ENCODE data around the gene PRAME. TPM values are rescaled to one million over a fixed set of nuclear protein-coding genes. Genes with fewer than 3 reads are reported as not detected.

Gene PRAME
- total RNA-seq, 1 donor from 2014 or later = not detected

GRCh38 chr22:22546490-22546889 lies 12.6 kb downstream of the PRAME start:
- Histone ChIP-seq H3K4me1 (no peaks in the 10 kb centered on the region), H3K27me3 (ENCODE audit: low read depth) (peaks cover 79% of the 10 kb centered on the region), H3K36me3 (no peaks in the 10 kb centered on the region), H3K4me3 (no peak overlapping the region), H3K27ac (replicated peaks) (no peak overlapping the region), H3K9me3 (replicated peaks) (no peaks in the 10 kb centered on the region)
- intact Hi-C loops (cut with micrococcal nuclease) = no loop called here
- no peak for DNase-seq
- TF ChIP-seq, protein P1, sequence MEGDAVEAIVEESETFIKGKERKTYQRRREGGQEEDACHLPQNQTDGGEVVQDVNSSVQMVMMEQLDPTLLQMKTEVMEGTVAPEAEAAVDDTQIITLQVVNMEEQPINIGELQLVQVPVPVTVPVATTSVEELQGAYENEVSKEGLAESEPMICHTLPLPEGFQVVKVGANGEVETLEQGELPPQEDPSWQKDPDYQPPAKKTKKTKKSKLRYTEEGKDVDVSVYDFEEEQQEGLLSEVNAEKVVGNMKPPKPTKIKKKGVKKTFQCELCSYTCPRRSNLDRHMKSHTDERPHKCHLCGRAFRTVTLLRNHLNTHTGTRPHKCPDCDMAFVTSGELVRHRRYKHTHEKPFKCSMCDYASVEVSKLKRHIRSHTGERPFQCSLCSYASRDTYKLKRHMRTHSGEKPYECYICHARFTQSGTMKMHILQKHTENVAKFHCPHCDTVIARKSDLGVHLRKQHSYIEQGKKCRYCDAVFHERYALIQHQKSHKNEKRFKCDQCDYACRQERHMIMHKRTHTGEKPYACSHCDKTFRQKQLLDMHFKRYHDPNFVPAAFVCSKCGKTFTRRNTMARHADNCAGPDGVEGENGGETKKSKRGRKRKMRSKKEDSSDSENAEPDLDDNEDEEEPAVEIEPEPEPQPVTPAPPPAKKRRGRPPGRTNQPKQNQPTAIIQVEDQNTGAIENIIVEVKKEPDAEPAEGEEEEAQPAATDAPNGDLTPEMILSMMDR (IDR thresholded peaks at IDR 0.05; ENCODE audit: borderline replicate concordance) = no peak

DNA sequence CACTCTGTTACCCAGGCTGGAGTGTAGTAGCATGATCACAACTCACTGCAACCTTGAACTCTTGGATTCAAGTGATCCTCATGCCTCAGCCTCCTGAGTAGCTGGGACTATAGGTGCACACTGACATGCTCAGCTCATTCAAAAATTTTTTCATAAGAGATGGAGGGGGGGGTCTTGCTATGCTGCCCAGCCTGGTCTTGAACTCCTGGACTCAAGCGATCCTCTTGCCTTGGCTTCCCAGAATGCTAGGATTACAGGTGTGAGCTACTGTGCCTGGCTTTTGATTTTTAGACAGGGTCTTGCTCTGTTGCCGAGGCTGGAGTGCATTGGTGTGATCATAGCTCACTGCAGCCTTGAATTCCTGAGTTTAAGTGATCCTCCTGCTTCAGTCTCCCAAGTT lies 14.0 kb downstream of the PRAME start:
- H3K36me3 ChIP-seq = no peaks in the 10 kb centered on the region
- TF ChIP-seq, protein P1 (IDR thresholded peaks at IDR 0.05; ENCODE audit: borderline replicate concordance) = no peak
- H3K4me3 ChIP-seq = no peak overlapping the region
- peaks cover 88% of the 10 kb centered on the region for H3K27me3 ChIP-seq (ENCODE audit: low read depth)
- intact Hi-C loops (cut with micrococcal nuclease) = no loop called here
- H3K4me1 ChIP-seq = no peaks in the 10 kb centered on the region
- peaks cover 6% of the 10 kb centered on the region for H3K9me3 ChIP-seq (replicated peaks)
- H3K27ac ChIP-seq (replicated peaks) = no peak overlapping the region
- no peak for DNase-seq

GRCh38 chr22:22538226-22538989 lies 20.7 kb downstream of the PRAME start:
- TF ChIP-seq, protein P1 (IDR thresholded peaks at IDR 0.05; ENCODE audit: borderline replicate concordance) = no peak
- H3K4me1 ChIP-seq = no peaks in the 10 kb centered on the region
- intact Hi-C loops (cut with micrococcal nuclease) = no loop called here

DNA sequence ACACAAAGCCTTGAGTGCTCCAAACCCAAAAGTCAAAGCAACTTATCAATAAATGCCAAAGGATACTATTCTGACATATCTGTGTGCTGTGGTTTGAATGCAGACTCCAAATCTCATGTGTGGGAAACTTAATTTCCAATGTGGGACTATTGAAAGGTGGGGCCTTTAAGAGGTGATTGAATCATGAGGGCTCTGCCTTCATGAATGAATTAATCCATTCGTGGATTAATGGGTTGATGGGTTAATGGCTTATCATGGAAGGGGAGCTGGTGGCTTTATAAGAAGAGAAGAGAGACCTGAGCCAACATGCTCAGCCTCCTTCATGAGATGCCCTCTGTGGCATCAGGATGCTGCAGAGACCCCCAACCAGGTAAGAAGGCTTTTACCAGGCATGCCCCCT lies 22.1 kb downstream of the PRAME start:
- peaks cover 55% of the 10 kb centered on the region for H3K27me3 ChIP-seq (ENCODE audit: low read depth)
- intact Hi-C loops (cut with micrococcal nuclease) = no loop called here
- no peak overlapping the region for H3K4me3 ChIP-seq
- no peak overlapping the region for H3K27ac ChIP-seq (replicated peaks)
- TF ChIP-seq, protein P1 (IDR thresholded peaks at IDR 0.05; ENCODE audit: borderline replicate concordance) = no peak
- no peaks in the 10 kb centered on the region for H3K36me3 ChIP-seq
- H3K4me1 ChIP-seq = no peaks in the 10 kb centered on the region
- no peak for DNase-seq
- peaks cover 9% of the 10 kb centered on the region for H3K9me3 ChIP-seq (replicated peaks)

More at GRCh38 chr22:22538226-22538989, 20.7 kb downstream of the PRAME start:
- Histone ChIP-seq H3K27me3 (ENCODE audit: low read depth) (peaks cover 63% of the 10 kb centered on the region), H3K4me3 (no peak overlapping the region), H3K27ac (replicated peaks) (no peak overlapping the region), H3K36me3 (no peaks in the 10 kb centered on the region), H3K9me3 (replicated peaks) (peaks cover 9% of the 10 kb centered on the region)
- DNase-seq = no peak

DNA sequence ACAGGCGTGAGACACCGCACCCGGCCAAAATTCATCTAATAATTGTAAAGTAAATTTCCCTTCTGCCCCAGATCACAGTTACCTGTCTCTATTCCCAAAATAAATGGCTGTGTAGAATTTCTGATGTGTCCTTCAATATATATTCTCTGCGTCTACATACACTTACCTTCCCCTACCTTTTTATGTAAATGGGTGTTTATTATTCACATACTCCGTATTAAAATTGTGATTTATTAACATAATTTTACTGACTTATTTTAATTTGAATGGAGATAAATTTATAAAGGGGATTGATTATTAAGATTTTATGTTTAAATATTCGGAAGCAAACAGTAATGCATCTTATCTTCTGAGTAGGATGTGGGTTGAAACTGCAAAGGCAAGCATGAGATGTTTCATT lies 22.6 kb downstream of the PRAME start:
- Histone ChIP-seq H3K27ac (replicated peaks) (no peak overlapping the region), H3K9me3 (replicated peaks) (peaks cover 9% of the 10 kb centered on the region), H3K27me3 (ENCODE audit: low read depth) (peaks cover 51% of the 10 kb centered on the region), H3K36me3 (no peaks in the 10 kb centered on the region), H3K4me3 (no peak overlapping the region), H3K4me1 (no peaks in the 10 kb centered on the region)
- intact Hi-C loops (cut with micrococcal nuclease) = no loop called here
- TF ChIP-seq, protein P1 (IDR thresholded peaks at IDR 0.05; ENCODE audit: borderline replicate concordance) = no peak
- DNase-seq = no peak
